NCI-H128 (cell line): Measurements from ENCODE around the gene WASF3.

ENCODE experiments used
- DNase-seq: peaks from one replicate; lab custom pipeline; 2025; ENCODE audit not compliant: unreplicated experiment; lab: John Stamatoyannopoulos, UW

The WASF3 gene

DNA sequence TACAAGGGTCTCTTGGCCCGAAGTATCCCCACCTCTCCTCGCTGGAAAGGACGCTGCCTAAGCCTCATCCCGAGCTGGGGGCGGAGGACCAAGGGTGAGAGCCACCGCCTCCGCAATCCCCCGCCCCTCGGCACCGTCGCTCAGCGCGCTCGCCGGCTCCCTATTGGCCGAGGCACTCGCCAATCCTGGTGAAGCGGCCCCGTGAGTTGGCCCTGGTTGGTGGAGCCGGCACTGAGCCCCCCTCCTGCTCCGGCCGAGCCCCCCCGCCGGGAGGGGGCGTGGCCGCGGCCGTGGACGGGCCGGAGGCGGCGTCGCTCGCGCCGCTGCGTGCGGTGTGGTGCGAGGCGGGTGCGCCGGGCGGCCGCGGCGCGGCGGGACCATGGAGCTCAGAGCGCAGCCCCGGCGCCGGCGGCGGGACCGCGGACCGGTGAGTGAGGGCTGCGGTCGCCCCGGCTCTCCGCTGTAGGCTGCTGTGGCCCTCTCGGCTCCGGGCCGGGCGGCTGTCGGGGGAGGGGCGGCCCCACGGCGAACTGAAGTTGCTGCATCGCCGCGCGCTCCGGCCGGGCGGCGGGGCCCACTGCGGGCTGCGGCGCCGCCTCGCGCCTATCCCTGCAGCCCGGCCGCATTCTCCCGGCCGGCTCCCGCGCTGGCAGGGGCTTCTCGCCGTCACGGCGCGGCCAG, at the start of gene WASF3:
WASF3 (plus strand) TSS at position 291 of the 681 bp plus-strand sequence. CDS start 84,588 bp downstream, outside the sequence.
- peak; percentile 80 for DNase-seq

- no peak for DNase-seq
These were observed 48.6 kb upstream of the WASF3 start for GRCh38 chr13:26508885-26509284.

DNA sequence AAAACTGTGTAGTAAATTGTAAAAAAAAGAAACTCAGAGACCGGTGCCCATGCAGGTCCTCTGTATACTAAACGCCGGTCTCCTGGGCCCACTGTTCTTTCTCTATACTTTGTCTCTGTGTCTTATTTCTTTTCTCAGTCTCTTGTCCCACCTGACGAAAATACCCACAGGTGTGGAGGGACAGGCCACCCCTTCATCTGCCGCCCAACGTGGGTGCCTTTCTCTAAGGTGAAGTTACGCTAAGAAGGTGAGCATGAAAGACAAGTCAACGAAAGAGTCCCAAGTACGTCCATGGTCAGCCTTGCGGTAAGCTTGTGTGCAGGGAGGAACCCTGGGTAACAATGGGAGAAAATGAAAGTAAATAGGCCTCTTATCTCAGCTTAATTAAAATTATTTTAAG, 48.0 kb upstream of the WASF3 start:
- no peak for DNase-seq

DNA sequence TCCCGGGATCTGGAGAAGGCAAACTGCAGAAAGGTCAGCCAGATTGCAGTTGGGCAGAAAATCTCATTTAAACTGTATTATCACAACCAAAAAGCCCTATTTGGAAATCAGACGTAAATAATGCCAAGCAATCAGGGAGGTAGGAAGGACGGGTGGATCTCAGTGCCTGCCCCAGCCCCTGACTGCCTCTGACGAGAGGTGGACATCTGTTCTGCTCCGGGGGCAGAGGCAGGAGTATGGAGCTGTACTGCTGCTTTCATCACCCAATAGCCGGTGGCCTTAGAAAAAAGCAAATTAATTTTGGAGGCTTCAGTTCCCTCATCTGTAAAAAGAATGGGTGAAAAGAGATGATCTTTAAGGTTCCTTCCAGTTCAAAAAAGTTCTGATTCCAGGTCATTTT, 43.6 kb upstream of the WASF3 start:
- no peak for DNase-seq

DNA sequence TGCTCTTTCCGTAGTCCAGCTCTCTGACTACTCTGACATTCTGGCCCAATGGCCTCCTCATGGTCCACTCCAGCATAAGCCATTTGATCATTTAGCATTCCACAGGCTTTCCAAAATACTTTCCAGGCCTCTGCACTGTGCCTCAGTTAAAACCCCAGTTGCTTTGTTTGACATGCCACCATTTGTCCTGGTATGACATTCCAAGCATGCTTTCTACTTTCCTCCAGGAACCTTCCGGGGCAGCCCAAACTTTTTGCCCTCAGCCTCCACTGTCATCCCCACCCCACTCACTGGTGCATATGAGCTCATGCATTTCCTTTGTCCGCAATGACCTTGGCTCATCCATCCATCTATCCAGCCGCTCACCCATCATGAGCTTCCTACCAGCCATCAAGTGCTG, 41.8 kb upstream of the WASF3 start:
- DNase-seq: no peak

- no peak for DNase-seq
These were observed 39.5 kb upstream of the WASF3 start for GRCh38 chr13:26517936-26518335.

DNA sequence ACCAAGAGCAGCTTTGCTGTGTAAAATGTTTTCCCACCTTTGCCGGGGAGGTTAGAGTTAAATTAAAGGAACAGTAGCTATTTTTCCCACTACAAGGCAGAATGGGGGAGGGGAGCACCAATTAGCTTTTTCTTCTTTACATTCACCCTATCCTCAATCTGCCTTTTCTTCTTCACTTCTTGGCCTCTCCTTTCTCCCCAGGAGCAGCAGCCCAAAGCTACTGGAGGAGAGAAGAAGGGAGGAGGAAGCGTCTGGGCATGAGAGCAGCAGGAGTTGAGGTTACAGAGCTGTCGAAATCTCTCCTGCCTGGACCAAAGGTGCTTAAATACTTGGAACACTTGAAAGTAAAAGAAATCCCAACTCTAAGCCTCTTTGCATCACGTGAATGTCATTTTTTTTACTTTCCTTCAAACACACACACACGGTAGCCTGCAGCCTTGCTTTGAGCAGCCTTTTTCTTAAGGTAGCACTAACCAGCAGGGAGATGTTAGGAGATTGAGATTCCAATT, 39.0 kb upstream of the WASF3 start:
- DNase-seq: no peak

GRCh38 chr13:26522571-26522970, 34.9 kb upstream of the WASF3 start:
- no peak for DNase-seq

GRCh38 chr13:26523007-26523406, 34.5 kb upstream of the WASF3 start:
- no peak for DNase-seq

GRCh38 chr13:26525528-26525927, 32.0 kb upstream of the WASF3 start:
- no peak for DNase-seq

DNA sequence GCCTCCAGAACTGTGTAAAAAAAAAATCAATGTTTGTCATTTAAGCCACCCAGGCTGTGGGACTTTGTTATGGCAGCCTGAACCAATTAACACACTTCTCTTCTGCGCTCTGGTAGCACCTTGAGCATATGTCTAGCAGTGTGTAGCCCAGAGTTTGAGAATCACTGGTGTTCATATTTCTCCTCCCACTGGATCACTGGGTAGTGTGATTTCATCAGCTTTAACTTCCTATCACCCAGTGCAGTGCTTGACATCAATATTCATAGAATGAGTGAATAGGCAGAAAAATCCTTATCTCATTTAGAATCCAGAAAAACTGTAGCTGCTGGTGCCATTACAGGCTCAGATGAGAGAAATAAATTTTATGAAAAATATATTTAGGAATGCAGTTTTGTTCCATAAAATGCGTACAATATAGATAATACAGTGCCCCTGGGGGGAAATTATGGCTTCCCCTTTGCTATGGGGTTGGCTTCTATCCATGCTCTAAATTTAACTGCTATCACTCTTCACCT, 30.7 kb upstream of the WASF3 start:
- DNase-seq: no peak

GRCh38 chr13:26528527-26528926, 29.0 kb upstream of the WASF3 start:
- no peak for DNase-seq

DNA sequence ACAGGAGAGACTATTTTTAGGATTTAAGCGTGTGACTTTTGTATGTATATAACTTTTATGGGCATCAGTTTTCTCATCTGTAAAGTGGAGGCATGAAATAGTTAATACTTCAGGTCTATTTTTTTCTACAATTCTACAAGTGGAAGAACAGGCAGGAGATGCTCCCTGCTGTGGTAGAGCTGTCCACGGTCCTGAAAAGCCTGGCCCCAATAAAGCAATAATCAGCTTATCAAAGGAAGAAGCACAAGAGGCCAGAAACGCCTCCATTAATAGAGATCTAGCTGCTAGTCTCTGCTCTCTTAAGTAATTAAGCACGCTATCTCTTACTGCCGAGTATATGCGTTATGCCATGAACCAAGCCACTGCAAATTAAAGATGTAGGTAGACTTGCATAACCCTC, 28.0 kb upstream of the WASF3 start:
- DNase-seq: no peak

DNA sequence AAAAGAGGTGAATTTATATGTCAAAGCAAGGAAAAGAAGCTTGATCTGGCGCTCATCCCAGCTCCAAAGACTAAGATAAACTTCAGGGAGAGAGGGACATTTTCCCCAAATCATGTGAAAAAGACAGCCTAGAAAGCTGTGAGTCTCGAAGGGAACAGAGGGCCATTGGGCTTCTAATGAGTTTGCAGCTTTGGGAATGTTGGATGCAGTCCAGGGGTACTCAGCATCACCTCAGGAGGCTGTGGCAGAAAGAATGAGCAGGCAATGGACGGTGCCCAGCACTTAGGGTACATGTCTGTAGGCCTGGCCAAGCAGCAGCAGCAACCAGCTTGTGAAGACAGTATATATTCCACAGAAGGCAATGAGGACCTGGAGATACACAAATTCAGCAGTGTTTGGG, 25.7 kb upstream of the WASF3 start:
- DNase-seq: no peak

- no peak for DNase-seq
These were observed 23.3 kb upstream of the WASF3 start for GRCh38 chr13:26534036-26534726.

- no peak for DNase-seq
These were observed 18.8 kb upstream of the WASF3 start for GRCh38 chr13:26538363-26539317.

GRCh38 chr13:26539738-26540292, 17.7 kb upstream of the WASF3 start:
- no peak for DNase-seq

GRCh38 chr13:26540334-26540733, 17.1 kb upstream of the WASF3 start:
- no peak for DNase-seq

DNA sequence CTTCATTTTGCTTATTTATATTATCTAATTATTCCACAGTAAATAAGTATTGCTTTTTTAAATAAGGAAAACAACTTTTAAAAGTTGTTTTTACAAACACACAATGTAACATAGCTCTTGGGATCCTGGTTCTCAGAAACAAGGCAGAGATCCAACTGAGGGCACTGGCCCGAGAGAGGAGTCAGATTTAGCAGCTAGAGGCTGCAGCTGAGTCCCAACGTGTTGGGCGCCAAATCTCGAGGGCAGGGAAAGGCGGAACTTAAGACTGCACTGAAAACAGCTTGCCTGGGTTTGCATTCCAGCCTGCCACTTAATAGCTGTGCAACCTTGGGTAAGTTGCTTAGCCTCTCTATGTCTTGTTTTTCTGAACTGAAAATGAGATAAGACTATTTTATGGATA, 16.4 kb upstream of the WASF3 start:
- no peak for DNase-seq

- DNase-seq: no peak
These were observed 15.6 kb upstream of the WASF3 start for GRCh38 chr13:26541678-26542568.
